HG03520 (cell line): ENCODE data around the gene PIP4K2A.

Experiments
- ATAC-seq: cut with Tn5 transposase; IDR thresholded peaks from one replicate; pipeline ENCODE4 v1.9.1; 2021; ENCODE audit warnings: mild to moderate bottlenecking, moderate library complexity; ENCODE audit not compliant: unreplicated experiment

The PIP4K2A gene

DNA sequence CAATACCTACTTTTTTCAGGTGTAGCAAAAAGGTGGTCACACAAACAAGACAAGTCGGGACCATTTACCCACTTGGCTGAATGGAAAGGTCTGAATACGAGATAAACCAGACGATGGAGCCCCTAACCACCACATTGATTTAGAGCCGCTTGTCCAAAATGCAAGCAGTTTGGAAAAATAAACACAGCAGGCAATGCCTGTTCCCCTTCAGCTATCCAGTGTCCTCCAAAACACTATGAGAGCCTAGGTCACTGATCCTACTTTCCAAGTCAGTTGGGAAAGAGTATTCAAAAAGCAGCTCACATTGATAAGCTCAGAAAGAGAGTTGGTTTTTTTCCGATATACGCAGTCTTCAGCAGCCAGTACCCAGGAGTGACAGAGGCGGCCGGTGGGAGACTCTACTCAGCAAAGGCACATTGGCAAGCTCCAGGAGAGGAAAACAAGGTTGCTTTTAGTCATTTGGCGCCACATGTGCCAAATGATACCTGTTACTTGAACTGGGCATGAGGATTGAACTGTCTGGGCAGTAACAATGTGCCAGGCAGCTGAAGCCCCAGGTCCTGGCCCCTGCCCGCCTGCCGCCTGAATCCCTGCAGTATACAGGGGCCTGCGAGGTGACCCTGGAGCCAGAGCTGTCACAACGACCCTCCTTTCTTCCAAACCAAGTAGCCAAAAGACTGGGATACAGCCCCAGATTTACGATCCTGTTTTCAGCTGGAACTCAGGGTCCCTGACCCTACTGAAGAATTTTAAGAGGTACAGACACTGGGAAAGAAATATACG lies 109.8 kb downstream of the PIP4K2A start:
- no peak for ATAC-seq

DNA sequence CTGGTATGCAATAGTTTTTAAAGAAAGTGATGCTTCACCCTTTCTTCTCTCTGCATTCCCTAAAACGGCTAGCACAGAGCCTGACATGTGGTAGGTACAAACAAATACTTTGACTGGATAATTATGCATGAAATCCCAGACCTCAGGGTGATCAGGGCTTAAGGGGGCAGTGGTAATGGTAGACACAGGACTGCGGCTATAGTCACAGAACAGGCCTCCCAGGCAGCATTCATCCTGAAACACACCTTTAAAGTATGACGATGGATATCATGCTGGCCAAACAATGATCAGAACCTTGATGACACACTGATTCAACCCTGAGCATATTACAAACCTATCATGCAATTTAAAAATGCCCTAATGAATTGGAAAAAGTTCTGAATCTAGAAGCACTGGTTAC lies 110.8 kb downstream of the PIP4K2A start:
- ATAC-seq, result no peak

DNA sequence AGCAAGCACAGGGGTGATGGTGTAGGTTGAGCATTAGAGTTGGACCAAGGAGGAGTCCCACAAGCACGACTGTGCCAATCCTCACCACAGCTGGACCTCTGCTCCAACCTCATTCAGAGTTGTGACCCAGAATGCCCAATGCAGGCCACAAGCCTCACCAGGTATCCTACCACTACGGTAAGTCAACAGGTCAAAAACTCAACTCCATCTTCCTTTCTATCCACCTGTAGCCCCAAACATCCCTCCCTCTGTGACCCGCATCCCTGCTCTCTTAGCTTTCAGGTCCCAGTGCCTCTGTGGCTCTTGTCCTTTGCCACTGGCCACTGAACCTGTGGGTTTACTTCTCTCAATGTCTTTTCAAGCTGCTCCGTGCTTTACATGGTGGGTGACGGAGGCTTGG lies 112.8 kb downstream of the PIP4K2A start:
- no peak for ATAC-seq

DNA sequence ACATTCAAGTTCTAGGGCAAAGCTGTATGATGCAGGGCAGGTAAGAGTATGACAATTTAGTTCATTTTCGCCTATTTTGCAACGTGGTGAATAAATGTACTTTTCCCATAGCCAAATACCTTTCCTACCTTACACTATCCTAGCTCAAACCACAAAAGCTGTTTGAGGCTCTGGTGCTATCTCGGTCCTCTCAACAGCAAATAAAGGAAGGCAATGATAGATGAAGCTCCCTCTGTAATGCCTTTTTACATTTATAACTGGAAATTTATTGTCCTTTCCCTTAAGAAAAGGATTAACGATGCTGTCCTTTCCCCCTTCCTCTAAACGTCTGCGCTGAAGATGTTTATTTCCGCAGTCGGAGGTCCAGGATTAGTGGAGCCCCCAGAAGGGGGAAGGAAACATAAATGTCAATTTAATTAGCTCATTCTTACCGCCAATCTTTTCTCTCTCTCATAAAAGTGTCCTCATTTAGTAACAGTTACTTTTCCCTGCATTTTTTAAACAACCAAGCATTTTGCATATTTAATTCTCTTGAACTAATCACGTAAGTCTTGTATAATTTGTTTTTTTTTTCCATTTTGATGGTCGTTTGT lies 114.6 kb downstream of the PIP4K2A start:
- no peak for ATAC-seq

DNA sequence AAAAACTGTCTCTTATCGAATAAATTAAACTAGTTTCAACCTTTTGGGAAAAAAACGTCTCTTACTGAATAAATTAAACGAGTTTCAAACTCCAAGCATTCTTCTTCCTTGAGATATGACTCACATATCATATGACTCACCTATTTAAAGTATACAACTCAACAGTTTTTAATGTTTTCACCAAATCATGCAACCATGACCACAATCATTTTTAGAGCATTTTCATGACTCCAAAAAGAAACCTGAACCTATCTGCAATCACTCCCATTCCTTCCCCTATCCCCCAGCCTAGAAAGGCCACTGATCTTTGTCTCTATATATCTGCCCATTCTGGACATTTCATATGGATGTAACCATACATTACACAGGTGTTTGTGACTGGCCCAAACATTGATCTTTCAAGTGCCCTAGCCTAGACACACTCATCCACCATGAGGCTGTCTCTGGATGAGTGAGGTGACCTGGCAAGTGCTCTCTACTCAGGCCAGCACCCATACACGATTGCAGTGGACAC lies 115.3 kb downstream of the PIP4K2A start:
- ATAC-seq, result no peak

DNA sequence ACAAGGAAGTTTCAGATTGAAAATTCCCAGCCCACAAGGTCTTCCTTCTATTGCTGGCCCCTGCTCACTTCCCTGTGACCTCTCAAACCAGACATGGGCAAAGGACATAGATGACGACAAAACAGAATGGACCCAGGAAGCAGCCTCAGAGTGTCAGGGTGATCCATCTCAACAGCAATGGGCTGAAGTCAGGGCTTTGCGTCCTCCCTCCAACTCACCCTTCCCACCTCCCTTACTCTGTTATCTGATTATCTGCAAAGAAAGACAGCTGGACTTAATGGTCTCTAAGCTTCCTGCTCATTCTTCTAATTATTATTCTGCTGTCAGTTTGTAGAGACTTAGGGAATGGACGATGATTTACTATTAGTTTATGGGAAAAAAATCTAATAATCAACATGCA lies 115.9 kb downstream of the PIP4K2A start:
- ATAC-seq, result no peak

DNA sequence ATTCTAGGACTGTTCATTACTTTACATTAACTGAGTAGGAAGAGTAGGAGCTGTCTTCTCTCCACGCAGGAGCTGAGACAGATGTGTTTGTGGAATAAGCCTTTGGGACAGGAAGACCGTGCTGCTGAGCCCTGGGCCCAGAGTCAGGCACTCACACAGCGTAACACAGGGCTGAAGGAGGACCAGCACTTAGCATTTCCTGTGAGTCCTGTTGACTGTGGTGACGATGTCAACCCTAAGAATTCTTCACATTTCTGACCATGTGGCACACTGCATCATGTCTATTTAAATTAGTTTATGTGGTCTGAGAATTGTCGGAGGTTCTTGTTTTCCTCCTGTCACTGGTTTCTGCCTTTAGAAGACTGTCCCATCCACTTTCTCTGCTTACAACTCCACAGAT lies 117.2 kb downstream of the PIP4K2A start:
- ATAC-seq, result peak; percentile 62

DNA sequence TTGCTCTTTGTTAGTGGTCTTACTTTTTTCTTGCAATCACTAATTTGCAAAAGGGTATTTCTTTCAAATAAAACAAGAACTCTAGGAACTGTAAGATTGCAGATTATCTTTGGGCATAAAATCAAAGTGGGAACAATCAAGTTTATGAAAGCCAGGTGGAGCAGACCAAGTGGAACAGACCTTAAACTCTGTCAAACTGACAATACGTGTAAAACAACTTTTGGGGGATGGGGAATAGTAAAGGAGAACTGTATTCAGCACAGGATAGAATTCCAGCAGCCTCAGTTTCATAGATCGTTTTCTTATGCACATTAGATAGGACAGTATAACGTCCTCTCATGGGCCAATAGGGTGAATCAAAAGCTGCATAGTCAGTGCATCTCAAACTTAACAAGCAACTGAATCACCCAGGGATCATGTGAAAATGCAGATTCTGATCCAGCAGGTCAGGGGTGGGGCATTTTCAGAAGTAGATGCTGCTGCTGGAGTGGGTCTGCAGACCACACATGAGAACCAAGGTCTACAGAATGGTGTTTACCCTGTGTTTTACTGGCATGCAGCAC lies 120.7 kb downstream of the PIP4K2A start:
- ATAC-seq, result no peak

DNA sequence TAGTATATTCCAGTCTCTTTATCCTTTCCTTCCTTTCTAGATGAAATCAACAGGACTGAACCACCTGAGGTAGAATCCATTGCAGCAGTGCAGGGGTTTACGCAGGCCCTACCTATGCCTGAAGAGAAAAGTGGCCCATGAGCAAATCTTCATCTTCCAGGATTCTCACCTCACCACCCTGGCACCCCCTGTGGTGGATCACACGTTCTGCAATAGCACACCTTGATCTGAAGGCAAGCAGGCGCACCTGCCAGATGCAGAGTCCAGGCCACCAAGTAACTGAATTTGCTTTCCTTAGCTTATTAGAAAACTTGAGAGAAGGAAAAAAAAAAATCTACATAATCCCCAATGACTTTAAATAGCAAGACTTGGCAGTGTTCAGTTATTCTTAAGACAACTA lies 121.4 kb downstream of the PIP4K2A start:
- no peak for ATAC-seq

DNA sequence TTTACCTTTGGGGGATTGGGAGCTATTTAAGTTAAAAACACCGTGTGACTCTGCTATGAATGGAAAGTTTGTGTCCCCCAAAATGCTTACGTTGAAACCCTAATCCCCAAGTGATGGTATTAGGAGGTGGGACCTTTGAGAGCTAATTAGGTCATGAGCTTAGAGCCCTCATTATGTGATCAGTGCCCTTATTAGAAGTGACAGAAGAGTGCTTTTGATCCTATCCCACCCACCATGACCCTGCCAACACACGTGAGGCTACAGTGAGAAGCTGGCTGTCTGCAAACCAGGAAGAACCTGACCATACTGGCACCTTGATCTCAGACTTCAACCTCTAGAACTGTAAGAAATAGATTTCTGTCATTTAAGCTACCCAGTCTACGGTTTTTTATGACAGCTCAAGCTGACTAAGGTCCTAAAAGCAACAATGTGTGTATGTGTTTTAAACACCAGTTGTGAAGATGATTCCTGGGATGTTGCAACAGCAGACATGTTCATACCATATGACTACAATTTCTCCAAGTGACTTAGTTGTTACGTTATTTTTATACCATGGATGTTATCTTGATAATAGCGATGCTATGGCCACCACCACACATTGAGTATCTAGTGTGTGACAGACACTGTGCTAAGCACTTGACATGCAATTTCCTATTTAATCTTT lies 124.4 kb downstream of the PIP4K2A start:
- ATAC-seq, result no peak

DNA sequence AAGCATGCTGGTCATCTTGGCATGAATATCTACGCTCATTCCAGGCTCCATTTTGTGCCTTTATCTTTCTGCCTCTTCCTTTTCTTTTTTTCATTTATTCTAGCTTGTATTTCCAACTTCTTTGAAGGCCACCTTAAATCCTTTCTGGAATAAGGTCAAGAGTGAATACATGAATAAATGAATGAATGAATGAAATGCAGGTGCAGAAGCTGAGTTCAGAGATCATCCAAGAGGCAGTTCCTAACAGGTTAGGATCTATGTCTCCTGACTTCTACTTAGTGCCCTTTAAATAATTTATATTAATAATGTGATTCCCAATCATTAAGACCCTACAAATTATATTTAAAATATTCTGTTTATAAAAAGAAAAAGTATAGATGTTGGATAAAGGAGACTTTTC lies 125.9 kb downstream of the PIP4K2A start:
- no peak for ATAC-seq

DNA sequence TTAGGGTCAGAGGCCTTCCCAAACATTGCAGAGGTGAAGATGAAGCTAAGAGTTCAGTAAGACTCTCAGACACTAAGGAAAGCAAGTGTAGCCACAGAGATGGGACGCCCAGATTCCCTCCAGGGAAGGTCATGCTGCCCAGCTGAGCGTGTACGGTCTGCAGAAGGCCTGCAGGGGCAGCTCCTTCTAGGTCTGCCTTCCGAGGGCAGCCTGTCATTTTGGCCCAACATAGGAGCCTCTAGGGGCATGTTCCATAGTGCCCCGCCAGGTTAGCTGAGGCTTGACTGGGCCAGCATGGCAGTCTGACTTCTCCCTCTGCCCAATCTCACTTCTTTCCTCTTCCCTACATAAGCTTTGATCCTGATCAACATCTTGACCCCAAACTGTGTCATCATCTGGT lies 130.7 kb downstream of the PIP4K2A start:
- ATAC-seq, result no peak

DNA sequence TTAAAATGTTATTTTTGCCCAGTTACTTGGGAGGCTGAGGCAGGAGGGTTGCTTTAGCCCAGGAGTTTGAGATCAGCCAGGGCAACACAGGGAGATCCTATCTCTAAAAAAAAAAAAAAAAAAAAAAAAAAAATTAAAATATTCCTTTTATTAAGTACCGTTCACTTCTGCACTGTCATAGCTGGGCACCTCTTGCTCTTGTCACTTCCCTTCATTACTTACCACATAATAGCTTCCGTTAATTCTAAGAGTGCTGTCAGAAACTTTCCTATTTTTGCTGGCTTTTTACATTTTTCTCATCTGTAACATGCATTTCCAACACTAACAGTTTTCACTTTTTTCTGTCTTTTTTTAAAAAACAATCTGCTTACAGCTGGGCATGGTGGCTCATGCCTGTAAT lies 132.9 kb downstream of the PIP4K2A start:
- ATAC-seq, result no peak

DNA sequence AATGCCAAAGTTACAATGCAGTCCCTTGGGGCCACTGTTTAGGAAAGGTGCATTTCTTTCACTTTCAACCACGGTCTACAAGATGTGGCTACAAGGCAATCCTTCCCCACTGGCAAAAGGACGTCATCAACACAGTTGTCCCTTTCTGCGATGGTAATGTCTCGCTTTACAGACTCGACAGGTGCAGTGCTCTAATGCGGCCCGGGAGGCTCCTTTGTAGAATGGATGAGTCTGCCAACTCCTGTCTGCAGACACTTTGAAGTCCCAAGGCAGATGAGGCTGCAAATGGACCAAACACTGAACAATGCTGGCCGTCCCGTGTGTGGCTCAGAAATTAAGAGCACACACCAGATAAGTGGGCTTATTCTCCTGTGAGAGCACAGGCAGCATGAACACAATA lies 133.7 kb downstream of the PIP4K2A start:
- no peak for ATAC-seq

DNA sequence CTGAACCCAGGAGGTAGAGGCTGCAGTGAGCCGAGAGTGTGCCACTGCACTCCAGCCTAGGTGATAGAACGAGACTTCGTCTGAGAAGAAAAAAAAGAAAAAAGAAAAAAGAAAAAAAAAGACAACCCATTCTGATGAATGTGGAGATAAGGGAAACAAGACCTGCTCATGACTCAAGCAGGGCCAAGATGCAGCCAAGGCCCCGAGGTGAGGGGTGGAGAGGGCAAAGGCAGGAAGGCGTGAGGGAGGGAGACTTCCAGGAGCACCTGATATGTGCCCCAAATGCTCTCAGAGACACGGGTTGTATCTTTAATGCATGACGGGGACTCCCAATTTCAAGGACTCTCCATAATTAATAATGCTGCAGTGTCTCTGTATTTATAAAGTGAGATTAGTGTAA lies 134.6 kb downstream of the PIP4K2A start:
- no peak for ATAC-seq

DNA sequence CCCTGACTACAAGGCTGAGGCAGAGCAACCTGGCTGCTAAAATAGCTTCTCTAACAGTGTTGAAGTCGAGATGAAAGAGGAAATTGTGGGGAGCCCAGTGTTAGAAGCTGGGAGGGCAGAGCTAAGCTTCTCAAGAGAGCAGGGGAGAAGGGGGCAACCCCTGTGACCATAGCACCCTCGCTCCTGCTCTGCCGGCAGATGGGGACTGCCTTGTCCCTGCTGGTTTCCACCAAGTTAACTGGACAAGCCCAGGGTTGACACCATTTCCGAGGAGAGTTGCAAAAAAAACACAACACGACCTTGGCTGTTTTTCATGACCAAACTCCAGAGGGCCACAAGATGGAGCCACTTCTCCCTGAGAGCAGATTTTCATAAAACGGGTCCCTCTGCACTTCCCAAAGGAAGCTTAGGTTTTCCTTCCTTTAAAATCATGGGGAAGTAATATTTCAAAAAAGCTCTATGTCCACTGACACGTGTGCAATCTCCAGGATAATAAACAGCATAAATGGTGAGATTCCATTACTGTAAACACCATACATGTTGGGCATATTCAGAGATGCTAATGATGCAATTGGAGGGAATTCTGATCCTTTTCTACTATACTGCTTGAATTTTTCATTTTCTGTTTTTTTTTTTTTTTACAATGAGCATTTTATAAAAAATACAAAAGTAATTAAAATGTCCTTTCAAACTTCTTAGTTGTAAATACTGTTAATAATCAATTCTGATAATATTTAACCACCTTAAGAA lies 140.4 kb downstream of the PIP4K2A start:
- ATAC-seq, result no peak

DNA sequence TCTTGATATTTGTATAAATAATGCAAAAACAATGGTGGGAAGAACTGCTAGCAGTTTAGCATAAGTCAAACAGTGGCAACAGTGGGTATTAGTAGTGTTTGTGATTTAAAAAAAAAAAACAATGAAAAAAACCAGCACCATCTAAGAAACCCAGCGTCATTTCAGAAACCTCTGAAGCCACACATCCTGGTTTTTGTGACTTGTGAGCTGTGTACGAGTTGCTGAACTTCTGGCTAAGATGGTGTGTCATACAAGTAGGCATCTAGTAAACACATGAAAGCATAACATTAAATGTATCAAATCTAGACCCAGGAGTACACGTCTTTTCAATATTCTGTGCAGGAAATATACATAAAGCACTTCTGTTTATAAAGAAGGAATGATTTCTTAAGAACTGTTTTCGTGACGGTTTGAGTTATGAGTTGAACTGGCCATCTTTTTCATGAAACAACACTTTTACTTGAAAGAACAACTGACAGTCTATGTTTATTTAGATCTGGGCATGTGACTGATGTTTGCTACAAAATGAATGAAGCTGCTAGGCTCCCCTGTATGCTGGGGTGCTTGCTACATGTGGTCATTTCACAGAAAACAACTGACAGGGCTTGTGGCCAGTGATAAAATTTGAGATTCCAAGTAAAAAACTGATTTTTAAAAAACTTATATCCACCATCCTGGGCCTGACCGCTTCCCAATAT lies 143.5 kb downstream of the PIP4K2A start:
- ATAC-seq, result no peak

DNA sequence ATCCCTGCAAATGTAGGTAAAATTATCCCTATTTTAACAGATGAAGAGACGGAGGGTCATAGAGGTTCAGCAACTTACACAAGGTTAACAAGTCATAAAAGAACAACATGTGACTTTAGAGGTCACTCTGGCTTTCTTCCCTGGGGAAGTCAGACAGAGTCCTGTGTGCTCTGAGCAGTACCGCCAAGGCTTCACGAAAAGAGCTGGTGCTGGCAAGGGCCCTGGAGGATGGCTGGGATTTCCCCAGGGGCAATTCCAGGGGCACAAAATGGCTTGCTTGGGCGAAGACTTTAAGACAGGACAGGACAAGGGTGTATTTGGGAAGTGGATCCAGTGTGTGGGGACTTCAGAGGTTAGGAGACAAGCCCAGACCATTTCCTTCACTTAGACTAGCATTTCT lies 144.1 kb downstream of the PIP4K2A start:
- ATAC-seq, result no peak

DNA sequence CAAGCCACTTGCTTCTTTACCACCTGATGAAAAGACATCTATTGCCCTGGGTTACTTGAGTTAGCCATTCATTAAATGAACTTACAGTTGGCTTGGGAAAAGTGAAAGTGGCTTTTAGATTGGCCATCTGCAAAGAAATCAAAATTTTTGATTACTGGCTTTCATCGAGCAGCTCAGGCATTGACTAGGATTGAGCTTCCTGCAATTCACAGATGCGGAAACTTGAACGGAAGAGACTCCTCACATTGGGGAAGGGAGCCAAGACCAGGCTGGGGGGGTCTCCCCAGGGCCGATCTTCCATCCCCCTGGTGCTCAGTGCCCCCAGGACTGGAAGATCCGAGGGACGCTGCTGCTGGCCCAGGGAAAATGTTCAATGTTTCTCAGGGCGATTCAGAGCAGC lies 145.4 kb downstream of the PIP4K2A start:
- no peak for ATAC-seq

DNA sequence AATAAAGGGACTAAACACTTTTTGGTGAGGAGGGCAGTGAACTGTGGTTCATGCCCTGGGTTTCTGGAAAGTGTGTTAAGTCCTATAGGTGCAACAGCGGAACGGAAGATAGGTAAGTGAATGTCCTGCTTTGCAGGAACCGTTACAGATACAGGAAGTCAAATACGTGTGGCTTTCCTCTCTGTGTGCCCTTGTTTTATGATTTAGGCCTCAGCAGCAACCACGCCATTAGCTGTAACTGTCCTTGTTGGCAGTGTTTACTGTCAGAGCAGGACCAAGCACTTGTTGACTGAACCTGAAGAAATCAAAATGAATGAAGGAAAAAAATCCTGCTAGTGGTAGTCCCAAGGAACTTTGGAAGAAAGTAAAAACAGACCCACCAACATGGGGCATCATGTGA lies 150.3 kb downstream of the PIP4K2A start:
- no peak for ATAC-seq
